K562 (cell line): ENCODE results near the gene TMEM242. TPM values are rescaled to one million over a fixed set of nuclear protein-coding genes. Genes with fewer than 3 reads are reported as not detected.
A peak's percentile ranks its signal among the peaks of the same experiment; 100 is the strongest.

Experiments used
- ARID1B ChIP-seq: fragments of 450-650 bp; IDR thresholded peaks from 2 replicates; pipeline ENCODE4 v1.6.1; 2016; ENCODE audit warnings: antibody characterized with exemption, mild to moderate bottlenecking, inconsistent platforms
- CBFA2T3 ChIP-seq: fragments of 450-650 bp; IDR thresholded peaks from 2 replicates; pipeline ENCODE4 v1.6.1; 2017
- ELF4 ChIP-seq: fragments of 450-650 bp; formaldehyde crosslinking; IDR thresholded peaks from 2 replicates; pipeline ENCODE4 v1.4.0; 2022; ENCODE audit warnings: missing genetic modification characterization
- HNRNPL ChIP-seq: fragments of 200-400 bp; formaldehyde crosslinking; IDR thresholded peaks from 2 replicates; pipeline ENCODE4 v1.6.1; 2017; ENCODE audit warnings: low read depth, mild to moderate bottlenecking, low read length
- KLF1 ChIP-seq: fragments of 450-650 bp; IDR thresholded peaks from 2 replicates; pipeline ENCODE4 v1.6.1; 2016; ENCODE audit warnings: missing genetic modification characterization, missing compliant biosample characterization
- NFRKB ChIP-seq: fragments of 450-650 bp; IDR thresholded peaks from 2 replicates; pipeline ENCODE4 v1.6.1; 2016; ENCODE audit warnings: low read depth
- SMAD4 ChIP-seq: fragments of 250-450 bp; sonication (Bioruptor Pico); conservative IDR thresholded peaks from 2 replicates; pipeline ENCODE4 v1.8.0; 2021; ENCODE audit warnings: inconsistent platforms, mild to moderate bottlenecking, moderate library complexity
- TEAD4 ChIP-seq, 2 experiments: sonication (generic) in 1 of 2; formaldehyde crosslinking in 1 of 2; IDR thresholded peaks; 2 replicates each; pipeline versions ENCODE4 v1.6.1 to v1.8.0; 2012 to 2022; ENCODE audit warnings: borderline replicate concordance in 1 of 2, inconsistent platforms in 1 of 2, low read length in 1 of 2, mild to moderate bottlenecking in 1 of 2, missing genetic modification reagents in 1 of 2
- YY1 ChIP-seq, 3 experiments: IDR thresholded peaks; 2 replicates each; pipeline ENCODE4 v1.6.1; 2011; ENCODE audit warnings: low read length in 2 of 3, mild to moderate bottlenecking in 2 of 3, moderate library complexity in 2 of 3, borderline replicate concordance in 1 of 3, control low read depth in 1 of 3, low read depth in 1 of 3; ENCODE audit not compliant: insufficient read depth in 3 of 3, insufficient replicate concordance in 2 of 3, control insufficient read depth in 1 of 3, insufficient read length in 1 of 3; ENCODE audit errors: extremely low read depth in 1 of 3
- ZFX ChIP-seq: sonication (generic); formaldehyde crosslinking; IDR thresholded peaks from 2 replicates; pipeline ENCODE4 v1.8.0; 2022; ENCODE audit warnings: mild to moderate bottlenecking, missing genetic modification reagents, moderate library complexity
- ZNF316 ChIP-seq: fragments of 450-650 bp; IDR thresholded peaks from 2 replicates; pipeline ENCODE4 v1.6.1; 2016
- ZNF778 ChIP-seq: fragments of 450-650 bp; formaldehyde crosslinking; IDR thresholded peaks from 2 replicates; pipeline ENCODE4 v1.4.0; 2020; ENCODE audit warnings: mild to moderate bottlenecking, moderate library complexity
- polyA plus RNA-seq, 8 experiments: library from polyadenylated mRNA; depleted of rRNA in 4 of 8; stranded (reverse) in 5 of 8; unstranded in 3 of 8; fragments of >200 nt; fragmentation: Nextera tagmentation in 2 of 8; fragmentation: Illumina TruSeq in 1 of 8; extraction: Ambion mirVana in 2 of 8; extraction: Trizol in 1 of 8; gene quantifications; 2 replicates each; pipeline versions ENCODE4 v1.2.1 to v1.2.3, GENCODE V29; 2011 to 2014; ENCODE audit warnings: inconsistent platforms in 1 of 8, missing spikeins in 1 of 8
- total RNA-seq, 7 experiments: library from RNA; depleted of rRNA in 6 of 7; stranded (reverse); fragments of >200 nt in 6 of 7; fragmentation: Illumina TruSeq in 2 of 7; extraction: Trizol in 2 of 7; gene quantifications; 2 replicates each; pipeline versions ENCODE4 v1.2.1 to v1.2.3, GENCODE V29; 2011 to 2021; ENCODE audit warnings: low replicate concordance in 1 of 7
- TF ChIP-seq, protein P1 (sequence below): sonication (generic); formaldehyde crosslinking; IDR thresholded peaks from 2 replicates; pipeline ENCODE4 v1.8.1; 2023; ENCODE audit warnings: mild to moderate bottlenecking, missing genetic modification reagents
- TF ChIP-seq, protein P2 (sequence below): fragments of 250-450 bp; sonication (Bioruptor Pico); IDR thresholded peaks from 2 replicates; pipeline ENCODE4 v1.5.0; 2021
- TF ChIP-seq, protein P3 (sequence below): fragments of 450-650 bp; IDR thresholded peaks from 2 replicates; pipeline ENCODE4 v1.7.1; 2018; ENCODE audit warnings: mild to moderate bottlenecking, low read depth; ENCODE audit not compliant: partially characterized antibody
- TF ChIP-seq, protein P4 (sequence below): sonication (generic); formaldehyde crosslinking; IDR thresholded peaks from 2 replicates; pipeline ENCODE4 v1.8.0; 2022; ENCODE audit warnings: missing genetic modification reagents, mild to moderate bottlenecking, borderline replicate concordance
- TF ChIP-seq, protein P5 (sequence below): fragments of 250-450 bp; sonication (Bioruptor Pico); IDR thresholded peaks from 2 replicates; pipeline ENCODE4 v1.5.0; 2021; ENCODE audit warnings: mild to moderate bottlenecking, borderline replicate concordance

TMEM242 gene
- total and polyA plus RNA-seq, 9 of the 15 experiments (the other 6 are each of a cell fraction or from before 2014, with no cell fraction given) = 9.5 to 35.3 (median 16.5) TPM

GRCh38 chr6:157335829-157336228, 12.5 kb upstream of the TMEM242 start (continued):
- TF ChIP-seq TEAD4 (IDR thresholded peaks at IDR 0.05; ENCODE audit: low read length) = peak; percentile 25; the same call in 1 of the 2 replicates
- TF ChIP-seq TEAD4 (CRISPR knock-in tag; IDR thresholded peaks at IDR 0.05; ENCODE audit: borderline replicate concordance) = no peak
- TF ChIP-seq ZNF778 (CRISPR knock-in tag) = no peak
- TF ChIP-seq HNRNPL = no peak
- peak; percentile 70 for TF ChIP-seq CBFA2T3
- TF ChIP-seq, protein P1, sequence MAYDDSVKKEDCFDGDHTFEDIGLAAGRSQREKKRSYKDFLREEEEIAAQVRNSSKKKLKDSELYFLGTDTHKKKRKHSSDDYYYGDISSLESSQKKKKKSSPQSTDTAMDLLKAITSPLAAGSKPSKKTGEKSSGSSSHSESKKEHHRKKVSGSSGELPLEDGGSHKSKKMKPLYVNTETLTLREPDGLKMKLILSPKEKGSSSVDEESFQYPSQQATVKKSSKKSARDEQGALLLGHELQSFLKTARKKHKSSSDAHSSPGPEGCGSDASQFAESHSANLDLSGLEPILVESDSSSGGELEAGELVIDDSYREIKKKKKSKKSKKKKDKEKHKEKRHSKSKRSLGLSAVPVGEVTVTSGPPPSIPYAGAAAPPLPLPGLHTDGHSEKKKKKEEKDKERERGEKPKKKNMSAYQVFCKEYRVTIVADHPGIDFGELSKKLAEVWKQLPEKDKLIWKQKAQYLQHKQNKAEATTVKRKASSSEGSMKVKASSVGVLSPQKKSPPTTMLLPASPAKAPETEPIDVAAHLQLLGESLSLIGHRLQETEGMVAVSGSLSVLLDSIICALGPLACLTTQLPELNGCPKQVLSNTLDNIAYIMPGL (CRISPR knock-in tag) = no peak
- TF ChIP-seq ZNF316 = peak; percentile 31
- no peak for TF ChIP-seq SMAD4
- TF ChIP-seq KLF1 (tag) = no peak
- TF ChIP-seq ZFX (CRISPR knock-in tag) = no peak
- TF ChIP-seq, protein P2, sequence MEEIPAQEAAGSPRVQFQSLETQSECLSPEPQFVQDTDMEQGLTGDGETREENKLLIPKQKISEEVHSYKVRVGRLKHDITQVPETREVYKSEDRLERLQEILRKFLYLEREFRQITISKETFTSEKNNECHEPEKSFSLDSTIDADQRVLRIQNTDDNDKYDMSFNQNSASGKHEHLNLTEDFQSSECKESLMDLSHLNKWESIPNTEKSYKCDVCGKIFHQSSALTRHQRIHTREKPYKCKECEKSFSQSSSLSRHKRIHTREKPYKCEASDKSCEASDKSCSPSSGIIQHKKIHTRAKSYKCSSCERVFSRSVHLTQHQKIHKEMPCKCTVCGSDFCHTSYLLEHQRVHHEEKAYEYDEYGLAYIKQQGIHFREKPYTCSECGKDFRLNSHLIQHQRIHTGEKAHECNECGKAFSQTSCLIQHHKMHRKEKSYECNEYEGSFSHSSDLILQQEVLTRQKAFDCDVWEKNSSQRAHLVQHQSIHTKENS = no peak
- 0 out of 2 replicates have a peak, but pooled peaks have one; percentile 39 for TF ChIP-seq ARID1B
- TF ChIP-seq YY1 (IDR thresholded peaks at IDR 0.05; ENCODE audit: borderline replicate concordance in 1 of 3, control insufficient read depth in 1 of 3, extremely low read depth in 1 of 3, insufficient read depth in 3 of 3, insufficient read length in 1 of 3, insufficient replicate concordance in 2 of 3, low read depth in 1 of 3, low read length in 2 of 3) = peak in 2 of 3 experiments; percentile 29 to 88
- TF ChIP-seq NFRKB = no peak
- TF ChIP-seq ELF4 (CRISPR knock-in tag) = no peak
- TF ChIP-seq, protein P3, sequence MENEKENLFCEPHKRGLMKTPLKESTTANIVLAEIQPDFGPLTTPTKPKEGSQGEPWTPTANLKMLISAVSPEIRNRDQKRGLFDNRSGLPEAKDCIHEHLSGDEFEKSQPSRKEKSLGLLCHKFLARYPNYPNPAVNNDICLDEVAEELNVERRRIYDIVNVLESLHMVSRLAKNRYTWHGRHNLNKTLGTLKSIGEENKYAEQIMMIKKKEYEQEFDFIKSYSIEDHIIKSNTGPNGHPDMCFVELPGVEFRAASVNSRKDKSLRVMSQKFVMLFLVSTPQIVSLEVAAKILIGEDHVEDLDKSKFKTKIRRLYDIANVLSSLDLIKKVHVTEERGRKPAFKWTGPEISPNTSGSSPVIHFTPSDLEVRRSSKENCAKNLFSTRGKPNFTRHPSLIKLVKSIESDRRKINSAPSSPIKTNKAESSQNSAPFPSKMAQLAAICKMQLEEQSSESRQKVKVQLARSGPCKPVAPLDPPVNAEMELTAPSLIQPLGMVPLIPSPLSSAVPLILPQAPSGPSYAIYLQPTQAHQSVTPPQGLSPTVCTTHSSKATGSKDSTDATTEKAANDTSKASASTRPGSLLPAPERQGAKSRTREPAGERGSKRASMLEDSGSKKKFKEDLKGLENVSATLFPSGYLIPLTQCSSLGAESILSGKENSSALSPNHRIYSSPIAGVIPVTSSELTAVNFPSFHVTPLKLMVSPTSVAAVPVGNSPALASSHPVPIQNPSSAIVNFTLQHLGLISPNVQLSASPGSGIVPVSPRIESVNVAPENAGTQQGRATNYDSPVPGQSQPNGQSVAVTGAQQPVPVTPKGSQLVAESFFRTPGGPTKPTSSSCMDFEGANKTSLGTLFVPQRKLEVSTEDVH = no peak
- TF ChIP-seq, protein P4, sequence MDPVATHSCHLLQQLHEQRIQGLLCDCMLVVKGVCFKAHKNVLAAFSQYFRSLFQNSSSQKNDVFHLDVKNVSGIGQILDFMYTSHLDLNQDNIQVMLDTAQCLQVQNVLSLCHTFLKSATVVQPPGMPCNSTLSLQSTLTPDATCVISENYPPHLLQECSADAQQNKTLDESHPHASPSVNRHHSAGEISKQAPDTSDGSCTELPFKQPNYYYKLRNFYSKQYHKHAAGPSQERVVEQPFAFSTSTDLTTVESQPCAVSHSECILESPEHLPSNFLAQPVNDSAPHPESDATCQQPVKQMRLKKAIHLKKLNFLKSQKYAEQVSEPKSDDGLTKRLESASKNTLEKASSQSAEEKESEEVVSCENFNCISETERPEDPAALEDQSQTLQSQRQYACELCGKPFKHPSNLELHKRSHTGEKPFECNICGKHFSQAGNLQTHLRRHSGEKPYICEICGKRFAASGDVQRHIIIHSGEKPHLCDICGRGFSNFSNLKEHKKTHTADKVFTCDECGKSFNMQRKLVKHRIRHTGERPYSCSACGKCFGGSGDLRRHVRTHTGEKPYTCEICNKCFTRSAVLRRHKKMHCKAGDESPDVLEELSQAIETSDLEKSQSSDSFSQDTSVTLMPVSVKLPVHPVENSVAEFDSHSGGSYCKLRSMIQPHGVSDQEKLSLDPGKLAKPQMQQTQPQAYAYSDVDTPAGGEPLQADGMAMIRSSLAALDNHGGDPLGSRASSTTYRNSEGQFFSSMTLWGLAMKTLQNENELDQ = no peak
- TF ChIP-seq, protein P5, sequence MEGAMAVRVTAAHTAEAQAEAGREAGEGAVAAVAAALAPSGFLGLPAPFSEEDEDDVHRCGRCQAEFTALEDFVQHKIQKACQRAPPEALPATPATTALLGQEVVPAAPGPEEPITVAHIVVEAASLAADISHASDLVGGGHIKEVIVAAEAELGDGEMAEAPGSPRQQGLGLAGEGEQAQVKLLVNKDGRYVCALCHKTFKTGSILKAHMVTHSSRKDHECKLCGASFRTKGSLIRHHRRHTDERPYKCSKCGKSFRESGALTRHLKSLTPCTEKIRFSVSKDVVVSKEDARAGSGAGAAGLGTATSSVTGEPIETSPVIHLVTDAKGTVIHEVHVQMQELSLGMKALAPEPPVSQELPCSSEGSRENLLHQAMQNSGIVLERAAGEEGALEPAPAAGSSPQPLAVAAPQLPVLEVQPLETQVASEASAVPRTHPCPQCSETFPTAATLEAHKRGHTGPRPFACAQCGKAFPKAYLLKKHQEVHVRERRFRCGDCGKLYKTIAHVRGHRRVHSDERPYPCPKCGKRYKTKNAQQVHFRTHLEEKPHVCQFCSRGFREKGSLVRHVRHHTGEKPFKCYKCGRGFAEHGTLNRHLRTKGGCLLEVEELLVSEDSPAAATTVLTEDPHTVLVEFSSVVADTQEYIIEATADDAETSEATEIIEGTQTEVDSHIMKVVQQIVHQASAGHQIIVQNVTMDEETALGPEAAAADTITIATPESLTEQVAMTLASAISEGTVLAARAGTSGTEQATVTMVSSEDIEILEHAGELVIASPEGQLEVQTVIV = no peak
